HG03066 (cell line): Measurements from ENCODE around the gene TMEM51.
A peak's percentile ranks its signal among the peaks of the same experiment; 100 is the strongest.

Source experiments
- ATAC-seq: cut with Tn5 transposase; IDR thresholded peaks from one replicate; pipeline ENCODE4 v1.9.1; 2021; ENCODE audit warnings: low read depth; ENCODE audit not compliant: unreplicated experiment

The TMEM51 gene

DNA sequence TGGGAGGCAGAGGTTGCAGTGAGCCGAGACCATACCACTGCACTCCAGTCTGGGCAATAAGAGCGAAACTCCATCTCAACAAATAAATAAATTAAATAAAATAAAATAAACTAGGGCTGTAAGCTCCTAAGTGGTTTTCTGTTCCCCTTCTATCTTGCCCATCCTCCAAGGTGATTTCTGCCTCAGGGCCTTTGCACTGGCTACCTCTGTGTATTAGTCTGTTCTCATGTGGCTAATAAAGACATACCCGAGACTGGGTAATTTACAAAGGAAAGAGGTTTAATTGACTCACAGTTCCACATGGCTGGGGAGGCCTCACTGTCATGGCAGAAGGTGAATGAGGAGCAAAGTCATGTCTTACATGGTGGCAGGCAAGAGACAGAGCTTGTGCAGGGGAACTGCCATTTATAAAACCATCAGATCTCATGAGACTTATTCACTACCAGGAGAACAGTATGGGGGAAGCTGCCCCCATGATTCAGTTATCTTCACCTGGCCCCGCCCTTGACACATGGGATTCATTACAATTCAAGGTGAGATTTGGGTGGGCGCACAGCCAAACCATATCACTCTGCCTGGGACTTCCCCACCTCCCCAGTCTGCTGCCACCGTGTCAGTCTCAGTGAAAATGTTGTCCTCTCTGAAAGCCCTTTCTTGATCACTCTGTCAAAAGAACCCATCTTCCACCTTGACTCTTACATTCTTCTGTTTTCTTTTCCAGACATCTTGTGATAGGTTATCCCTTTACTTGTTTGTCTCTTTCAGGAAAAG lies 22.0 kb downstream of the TMEM51 start:
- ATAC-seq, result peak; percentile 19

DNA sequence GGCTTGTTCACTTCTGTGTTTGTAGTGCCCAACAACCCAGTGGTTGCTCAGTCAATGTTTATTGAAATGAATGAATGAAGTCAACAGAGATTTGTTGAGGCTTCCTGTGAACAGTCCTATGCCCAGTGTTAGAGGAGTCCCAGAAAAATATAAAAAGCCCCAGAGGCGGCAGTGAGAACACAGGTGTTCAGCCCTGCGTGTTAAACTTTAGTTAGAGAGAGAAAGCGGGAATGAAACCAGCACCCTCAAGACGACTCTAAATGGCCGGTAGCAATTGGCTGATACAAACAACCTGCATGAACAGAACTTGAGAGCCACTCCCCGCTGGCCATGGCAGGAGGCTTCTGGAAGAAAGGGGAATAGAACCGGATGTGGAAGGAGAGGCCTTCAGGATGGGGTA lies 22.6 kb downstream of the TMEM51 start:
- ATAC-seq, result peak; percentile 64

DNA sequence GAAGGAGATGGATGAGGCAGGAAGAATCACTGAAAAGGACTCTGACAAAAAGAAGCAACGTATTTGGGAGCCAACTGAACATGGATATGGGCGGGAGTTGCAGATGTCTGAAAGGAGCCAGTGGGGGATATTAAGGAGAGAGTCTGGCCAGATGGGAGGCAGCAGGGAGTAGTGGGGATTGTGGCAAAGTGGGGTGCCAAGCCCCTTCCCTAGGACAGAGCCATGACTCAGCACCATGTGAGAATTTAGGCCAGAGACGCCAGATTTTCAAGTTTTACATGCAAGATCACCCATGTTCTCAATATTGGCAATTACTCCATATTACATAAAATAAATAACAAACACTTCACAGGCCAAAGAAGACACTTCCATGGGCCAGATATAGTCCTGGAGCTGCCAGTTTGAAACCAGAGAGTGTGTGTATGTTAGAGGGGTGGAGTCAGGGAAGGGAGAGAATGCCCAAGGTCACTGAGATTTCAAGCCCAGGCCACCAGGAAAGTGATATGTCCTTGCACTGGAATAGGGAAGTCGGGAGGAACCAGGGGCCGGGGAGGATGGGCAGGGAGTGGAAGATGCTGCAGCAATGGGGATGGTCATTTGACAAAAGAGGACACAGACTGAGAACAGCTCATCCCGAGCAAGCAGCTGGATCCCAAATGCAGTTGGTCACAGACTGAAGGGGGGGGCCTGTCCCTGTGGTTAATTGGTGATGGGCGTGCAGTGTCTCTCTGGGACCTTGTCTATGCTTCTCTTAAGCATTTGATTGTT lies 23.5 kb downstream of the TMEM51 start:
- ATAC-seq, result no peak

DNA sequence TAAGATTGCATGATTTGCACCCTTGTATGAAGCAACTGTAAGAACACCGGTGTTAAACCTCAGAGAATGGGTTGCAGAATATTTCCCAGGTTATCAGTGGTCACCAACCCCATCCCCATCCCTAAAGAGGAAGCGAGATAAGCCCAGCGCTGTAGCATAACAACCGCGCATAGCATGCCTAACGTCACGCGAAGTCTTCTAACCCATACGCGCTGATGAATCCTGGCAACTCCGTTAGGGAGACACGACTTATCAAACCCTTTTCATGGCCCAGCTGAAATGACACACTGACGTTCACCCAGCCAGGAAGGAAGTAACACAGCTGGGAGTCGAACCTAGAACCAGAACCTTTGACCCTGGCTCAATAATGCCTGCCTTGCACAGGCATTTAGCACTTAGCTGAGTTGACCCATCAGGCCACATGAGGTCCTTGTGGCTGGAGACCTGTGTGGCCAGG lies 24.2 kb downstream of the TMEM51 start:
- ATAC-seq, result no peak

DNA sequence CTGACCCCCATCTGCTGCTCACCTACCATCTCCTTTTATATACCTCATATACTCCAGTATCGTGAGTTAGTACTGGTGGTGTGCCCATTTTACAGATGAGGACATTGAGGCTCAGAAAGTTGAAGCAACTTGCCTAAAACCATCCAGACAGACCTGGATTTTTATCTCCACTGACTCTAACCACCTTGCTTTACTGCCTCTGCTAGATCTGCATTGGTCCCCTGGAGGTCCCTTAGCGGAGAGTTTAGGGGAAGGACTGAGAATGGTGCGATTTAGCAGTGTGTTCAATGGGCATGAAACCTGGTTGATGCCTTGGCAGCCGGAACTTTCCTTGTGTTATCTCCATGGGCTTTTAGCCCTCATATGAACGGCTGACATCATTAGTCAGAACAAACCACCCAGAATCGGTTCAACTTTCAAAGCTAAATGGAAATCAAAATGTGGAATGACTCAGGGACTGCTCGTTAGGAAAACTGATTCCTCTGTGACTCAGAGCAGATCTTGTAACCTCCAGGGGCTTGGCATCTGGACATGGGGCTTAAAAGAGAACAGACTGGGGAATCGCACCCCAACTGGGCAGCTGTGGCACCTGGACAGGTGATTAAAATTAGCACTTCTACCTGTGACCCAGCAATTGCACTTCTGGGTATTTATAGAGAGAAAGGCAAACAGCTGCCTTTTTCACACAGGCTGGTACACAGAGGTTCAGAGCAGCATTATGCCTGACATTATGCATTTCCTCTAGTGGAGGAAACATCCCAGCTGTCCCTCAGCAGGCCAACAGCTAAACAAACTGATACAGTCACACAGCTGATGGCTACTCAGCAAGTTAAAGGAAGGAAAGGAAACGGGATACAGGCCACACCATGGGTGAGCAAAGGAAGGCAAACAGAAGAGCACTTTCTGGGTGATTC lies 25.3 kb downstream of the TMEM51 start:
- no peak for ATAC-seq

DNA sequence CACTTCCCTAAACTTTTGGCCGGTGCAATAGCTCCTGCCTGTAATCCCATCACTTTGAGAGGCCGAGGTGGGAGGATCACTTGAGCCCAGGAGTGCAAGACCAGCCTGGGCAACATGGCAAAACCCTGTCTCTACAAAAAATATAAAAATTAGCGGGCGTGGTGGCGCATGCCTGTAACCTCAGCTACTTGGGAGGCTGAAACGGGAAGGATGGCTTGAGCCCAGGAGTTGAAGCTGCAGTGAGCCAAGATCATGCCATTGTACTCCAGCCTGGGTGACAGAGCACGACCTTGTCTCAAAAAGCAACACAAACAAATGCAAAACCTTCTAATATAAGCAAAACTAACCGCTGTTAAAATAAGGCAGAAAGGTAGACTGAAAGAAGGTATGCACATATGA lies 25.9 kb downstream of the TMEM51 start:
- no peak for ATAC-seq

DNA sequence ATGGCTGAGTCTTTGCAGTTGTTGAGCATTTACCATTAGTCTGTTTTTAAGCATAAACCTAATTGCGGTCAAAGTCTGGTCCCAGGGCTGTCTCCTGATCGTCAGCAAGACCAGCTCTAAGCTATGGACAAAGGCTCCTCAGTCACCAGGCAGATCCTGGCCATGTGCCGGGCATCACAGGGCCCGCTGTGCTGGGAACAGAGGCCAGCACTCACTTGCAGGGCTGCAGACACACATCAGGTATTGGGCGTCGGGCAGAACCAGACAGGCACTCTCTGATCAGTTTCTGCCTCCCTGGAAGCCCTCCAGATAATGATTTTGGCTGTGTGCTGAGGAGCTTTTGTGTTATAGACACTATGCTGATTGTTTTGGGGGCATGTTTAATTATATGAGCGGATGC lies 26.6 kb downstream of the TMEM51 start:
- no peak for ATAC-seq

DNA sequence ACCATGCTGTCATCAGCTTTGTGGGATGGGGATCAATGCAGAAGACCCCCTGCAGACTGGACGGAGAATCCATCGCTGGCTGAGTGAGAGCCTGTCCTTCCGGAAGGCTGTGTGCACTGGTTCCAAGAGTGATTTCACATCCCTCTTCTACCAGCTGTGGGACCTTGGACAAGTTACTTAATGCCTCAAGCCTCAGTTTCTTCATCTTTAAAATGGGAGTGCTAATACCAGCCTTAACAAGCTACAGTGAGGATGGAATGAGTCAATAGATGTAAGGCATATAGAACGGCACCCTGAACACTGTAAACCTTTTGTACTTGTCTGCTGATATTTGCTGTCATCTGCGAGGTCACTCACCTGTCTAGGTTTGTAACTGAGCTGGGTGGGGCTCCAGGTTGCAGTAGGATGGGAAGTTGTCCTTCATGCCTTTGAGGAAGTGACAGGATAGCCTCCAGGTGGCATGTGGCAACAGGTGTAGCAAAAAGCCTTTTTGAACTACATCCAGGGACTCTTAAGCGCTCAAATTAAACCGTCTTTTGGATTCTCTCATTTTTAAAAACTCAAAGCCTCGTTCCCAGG lies 27.5 kb downstream of the TMEM51 start:
- ATAC-seq, result no peak

DNA sequence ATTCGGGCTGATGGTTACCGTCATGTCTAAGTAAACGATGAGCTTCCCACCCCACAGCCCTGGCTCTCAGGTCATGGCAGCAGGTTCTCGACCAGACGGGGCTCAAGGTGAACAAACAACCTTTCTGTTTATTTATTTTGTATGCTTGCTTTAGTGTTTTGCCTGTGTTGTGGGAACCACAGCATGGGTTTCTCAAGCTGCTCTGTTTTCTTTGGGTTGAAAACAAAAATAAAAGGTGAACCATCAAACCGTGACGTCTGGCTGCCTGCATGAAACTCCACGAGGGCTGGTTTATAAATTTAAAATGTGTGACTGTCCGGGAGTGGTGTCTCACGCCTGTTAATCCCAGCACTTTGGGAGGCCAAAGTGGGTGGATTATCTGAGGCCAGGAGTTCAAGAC lies 28.0 kb downstream of the TMEM51 start:
- no peak for ATAC-seq

DNA sequence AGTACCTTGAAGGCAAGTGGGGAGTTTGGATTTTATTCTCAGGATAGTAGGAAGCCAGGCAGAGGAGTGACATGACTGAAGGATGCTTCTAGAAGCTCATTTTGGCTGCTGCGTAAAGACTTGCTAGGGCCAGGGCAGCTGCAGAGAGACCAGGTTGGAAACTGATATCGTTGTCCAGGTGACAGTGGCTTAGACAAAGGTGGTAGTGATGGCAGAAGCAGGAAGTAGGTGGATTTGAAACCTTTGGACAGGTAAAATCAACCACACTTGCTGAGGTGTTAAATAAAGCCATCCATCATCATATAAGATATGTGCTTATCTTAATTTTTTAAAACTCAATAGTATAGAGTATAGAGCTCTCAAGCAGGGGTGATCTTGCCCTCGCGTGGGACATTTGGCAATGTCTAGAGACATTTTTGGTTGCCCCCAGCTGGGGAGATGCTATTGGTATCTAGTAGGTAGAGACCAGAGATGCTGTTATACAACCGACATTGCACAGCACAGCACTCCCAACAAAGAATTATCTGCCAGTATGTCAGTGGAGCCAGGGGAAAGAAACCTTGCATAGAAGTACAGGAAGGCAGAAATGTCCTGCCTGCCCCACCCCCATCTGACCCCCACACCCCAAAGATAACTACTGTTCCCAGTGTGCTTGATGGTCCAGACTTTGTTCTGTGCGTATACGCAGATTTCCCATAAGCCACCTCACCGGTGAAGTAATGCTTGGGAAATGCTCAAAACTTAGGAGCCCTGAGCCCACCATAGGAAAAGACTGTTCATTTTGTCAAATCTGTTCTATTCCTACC lies 31.1 kb downstream of the TMEM51 start:
- no peak for ATAC-seq

DNA sequence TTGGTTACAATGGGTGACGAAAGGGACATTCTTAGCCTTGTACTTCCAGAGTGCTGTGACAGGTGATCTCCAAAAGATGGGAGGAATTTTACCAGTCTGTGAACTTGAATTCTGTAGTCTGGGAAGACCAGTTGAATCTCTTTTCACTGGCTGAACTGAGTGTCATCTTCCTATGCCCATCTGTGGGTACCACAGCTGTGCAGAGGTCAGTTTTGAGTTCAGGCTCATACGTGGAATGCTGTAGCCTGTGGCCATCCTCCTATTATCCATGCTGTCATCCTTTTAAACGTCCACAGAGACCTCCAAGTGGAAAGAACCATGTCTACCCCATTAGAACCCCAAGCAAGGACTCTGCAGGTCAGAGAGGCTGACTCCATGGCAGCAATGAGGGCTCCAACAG lies 32.1 kb downstream of the TMEM51 start:
- ATAC-seq, result no peak

DNA sequence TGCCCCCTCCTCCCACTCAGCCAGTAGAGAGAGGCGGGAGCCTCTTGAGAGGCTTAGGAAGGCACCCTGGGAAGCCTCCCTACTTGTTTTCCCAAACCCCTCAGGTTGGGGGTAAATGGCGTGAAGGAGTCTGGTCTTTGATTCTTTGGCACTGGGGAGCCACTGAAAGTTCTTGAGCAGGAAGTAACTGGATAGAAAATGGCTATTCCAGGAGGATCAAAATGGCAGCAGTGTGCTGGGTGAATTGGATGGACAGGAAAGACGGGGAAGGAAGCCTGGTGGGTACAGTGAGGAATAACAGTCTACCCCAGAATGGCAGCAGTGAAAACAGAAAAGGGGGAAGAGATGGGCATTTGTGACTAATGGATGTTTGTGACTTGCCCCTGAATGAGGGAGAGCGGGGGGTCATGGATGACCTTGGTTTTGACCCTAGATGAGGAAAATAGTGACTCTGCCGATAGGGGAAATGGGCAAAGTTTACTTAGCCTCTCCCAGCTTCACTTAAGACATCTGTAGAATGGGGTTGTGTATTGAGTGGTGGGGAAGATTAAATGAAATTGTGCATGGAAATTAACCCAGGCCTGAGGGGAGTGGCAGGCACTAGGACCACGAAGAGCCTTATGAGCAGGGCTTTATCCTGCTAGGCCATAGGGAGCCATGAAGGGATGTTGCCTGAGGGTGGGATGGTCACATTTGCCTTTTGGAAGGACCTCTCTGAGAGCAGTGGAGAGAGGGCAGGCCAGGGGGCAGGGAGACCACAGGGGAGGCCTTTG lies 32.7 kb downstream of the TMEM51 start:
- ATAC-seq, result no peak

DNA sequence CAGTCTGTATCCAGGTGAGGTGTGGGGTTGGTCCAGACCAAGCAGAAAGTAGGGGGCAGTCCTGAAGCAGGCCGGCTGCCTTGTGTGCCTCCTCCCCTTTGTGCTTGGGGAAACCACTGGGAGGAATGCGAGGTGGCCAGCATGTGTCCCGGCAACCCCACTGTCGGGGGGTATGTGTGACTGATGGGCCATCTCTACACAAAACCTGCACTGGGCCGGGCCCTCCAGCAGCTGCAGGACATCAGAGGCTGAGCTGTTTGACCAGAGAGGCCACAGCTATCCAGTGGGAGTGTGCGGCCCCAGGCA lies 33.3 kb downstream of the TMEM51 start:
- no peak for ATAC-seq

DNA sequence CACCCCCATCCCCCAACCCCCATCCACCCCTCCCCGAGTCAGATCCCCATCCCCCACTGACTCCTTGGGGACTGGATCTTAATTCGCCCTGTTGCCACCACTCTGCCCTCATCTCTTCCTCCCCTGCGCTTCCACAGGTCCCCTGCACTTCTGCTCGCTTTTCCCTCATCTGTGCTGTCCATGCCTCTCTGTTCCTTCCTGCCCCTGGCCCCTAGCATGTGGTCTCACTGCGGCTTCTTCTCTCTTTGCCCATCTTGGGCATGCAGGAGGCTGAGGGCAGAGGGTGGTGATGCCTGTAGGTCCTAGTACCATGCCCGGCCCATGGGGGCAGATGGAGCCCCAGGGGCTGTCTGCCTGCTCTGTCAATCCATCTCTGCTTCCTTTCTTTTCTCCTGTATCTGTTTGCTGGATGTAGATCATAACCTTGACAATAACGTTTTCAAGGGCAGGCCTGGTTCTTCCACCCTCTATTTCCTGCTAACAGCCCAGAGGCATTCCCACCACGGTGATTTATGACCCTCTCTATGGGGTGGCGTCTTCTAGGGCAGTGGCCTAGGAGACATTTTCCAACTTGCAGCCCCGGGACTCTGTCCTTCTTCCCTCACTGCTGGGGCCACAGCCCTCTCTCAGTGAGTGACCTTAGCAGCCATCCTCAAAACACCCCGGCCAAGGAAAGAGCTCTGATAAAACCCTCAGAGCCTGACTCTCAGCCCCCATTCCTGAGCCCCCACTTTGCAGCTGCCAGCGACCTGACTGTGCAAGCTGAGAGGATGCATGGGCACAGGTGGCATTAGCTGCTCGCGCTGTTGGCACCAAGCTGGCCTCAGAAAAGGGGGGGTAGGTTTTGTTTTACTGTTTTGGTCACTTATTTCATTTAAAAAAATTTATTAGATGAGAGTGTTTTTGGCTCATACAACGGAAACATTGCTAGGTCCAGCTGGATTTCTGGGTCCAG lies 33.9 kb downstream of the TMEM51 start:
- ATAC-seq, result no peak

DNA sequence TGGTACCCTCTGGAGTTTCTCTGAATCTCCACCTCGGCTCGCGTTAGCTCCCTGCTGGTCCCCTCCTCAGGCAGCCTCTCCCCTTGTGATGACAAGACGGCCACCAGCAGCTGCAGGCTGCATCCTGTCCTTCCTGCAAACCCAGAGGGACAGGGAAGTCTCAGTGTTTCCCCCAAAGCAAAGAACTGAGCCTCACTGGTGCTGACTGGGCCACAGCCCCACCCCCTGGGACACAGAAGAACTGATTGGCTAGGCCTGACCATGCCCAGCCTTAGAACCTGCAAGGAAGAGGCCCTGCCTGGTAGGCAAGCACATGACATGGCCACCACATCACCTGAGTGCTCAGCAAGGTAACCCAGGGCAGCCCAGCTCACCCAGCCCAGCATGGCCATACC lies 34.6 kb downstream of the TMEM51 start:
- no peak for ATAC-seq

DNA sequence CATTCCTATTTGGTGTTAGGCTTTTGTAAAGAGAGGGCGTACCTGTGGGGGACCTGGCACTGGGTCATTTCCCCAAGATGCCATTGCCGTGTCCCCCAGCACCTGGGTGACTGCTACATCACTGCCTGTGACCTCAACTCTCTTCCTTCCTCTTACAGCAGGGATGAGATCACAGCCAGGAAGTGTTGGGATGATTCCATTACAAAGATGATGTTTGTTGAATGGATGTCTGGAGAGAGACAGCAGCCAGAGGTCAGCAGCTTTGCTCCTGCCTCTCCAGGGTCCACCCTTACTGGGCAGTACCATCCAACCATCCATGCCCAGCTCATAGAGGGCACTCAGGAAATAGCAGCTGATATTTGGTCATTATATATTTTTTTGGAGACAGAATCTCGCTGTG lies 35.1 kb downstream of the TMEM51 start:
- ATAC-seq, result no peak

DNA sequence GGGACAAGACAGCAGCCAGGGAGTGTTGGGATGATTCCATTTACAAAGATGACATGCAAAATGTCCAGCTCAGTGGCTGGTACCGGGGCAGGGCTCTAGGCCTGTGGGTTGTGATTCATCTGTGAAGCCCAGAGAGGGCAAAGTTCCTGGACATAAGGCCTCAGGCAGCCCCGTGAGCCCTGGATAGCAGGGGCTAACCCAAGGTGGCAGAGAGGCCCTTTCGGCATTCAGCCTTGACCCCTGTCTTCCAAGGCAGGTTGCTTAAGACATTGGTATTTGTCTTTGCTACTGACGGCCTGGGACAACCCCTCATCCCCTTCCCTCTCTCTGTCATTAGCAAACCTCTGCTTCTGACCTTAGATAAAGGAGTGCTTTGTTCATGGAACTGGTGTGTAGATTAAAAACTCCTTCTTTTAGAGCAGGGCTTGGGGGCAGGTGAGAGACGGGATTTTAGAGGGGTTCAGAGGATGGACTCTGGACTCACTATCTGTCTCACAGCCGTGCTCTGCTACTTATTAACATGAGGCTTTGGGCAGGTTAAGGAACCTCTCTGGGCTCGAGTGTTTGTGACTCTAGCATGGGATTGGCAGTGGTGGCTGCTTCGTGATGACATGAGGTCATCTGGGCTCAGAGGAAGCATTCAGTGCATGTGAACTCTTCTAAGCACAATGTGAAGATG lies 36.3 kb downstream of the TMEM51 start:
- ATAC-seq, result no peak

DNA sequence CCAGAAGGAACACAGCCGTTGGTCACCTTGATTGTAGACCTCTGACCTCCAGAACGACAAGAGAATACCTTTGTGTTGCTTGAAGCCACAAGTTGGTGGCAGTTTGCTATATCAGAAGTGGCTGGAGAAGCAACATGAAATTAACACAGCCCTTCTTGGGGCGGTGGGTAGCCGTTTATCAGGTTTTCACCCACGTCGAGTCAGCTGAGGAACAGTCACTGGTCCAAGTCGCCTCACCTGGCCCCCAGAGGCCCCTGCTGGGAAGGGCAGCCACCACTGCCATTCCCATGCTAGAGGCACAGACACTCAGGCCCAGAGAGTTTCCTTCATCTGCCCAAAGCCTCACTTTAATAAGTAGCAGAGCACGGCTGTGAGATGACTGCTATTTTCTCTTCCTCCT lies 37.7 kb downstream of the TMEM51 start:
- ATAC-seq, result no peak
